Neuron (in vitro differentiated cells): ENCODE data around the gene MLIP.

ENCODE experiments used
- H2AFZ ChIP-seq: one replicate; pipeline ENCODE4 v1.6.1; 2013; ENCODE audit warnings: low read depth, mild to moderate bottlenecking, inconsistent platforms, low read length, moderate library complexity
- H3K27me3 ChIP-seq: one replicate; pipeline ENCODE4 v1.6.1; 2013; ENCODE audit warnings: low read length; ENCODE audit not compliant: insufficient read depth
- H3K36me3 ChIP-seq: one replicate; pipeline ENCODE4 v1.6.1; 2013; ENCODE audit warnings: low read length; ENCODE audit not compliant: insufficient read depth
- H3K4me1 ChIP-seq: one replicate; pipeline ENCODE4 v1.6.1; 2013; ENCODE audit warnings: low read length; ENCODE audit not compliant: insufficient read depth
- H3K4me3 ChIP-seq: 2 replicates; pipeline ENCODE4 v1.5.1; 2013; ENCODE audit warnings: mild to moderate bottlenecking, low read length, moderate library complexity
- H3K9me3 ChIP-seq: one replicate; pipeline ENCODE4 v1.6.1; 2013; ENCODE audit warnings: low read length

MLIP gene

GRCh38 chr6:54085047-54085446 lies 26.2 kb upstream of the MLIP start:
- H3K4me1 ChIP-seq: peaks cover 18% of the 10 kb centered on the region
- H3K9me3 ChIP-seq: no peaks in the 10 kb centered on the region
- no peak overlapping the region for H3K4me3 ChIP-seq
- H2AFZ ChIP-seq: no peak overlapping the region
- no peaks in the 10 kb centered on the region for H3K27me3 ChIP-seq
- no peaks in the 10 kb centered on the region for H3K36me3 ChIP-seq

- H3K4me3 ChIP-seq: no peak overlapping the region
- peaks cover 21% of the 10 kb centered on the region for H3K4me1 ChIP-seq
- no peaks in the 10 kb centered on the region for H3K9me3 ChIP-seq
- H3K27me3 ChIP-seq: no peaks in the 10 kb centered on the region
- H2AFZ ChIP-seq: no peak overlapping the region
- no peaks in the 10 kb centered on the region for H3K36me3 ChIP-seq
These were observed 25.7 kb upstream of the MLIP start for GRCh38 chr6:54085541-54085940.

- Histone ChIP-seq H3K9me3 (no peaks in the 10 kb centered on the region), H3K4me1 (peaks cover 21% of the 10 kb centered on the region), H2AFZ (no peak overlapping the region), H3K36me3 (no peaks in the 10 kb centered on the region), H3K27me3 (no peaks in the 10 kb centered on the region), H3K4me3 (no peak overlapping the region)
These were observed 24.8 kb upstream of the MLIP start for GRCh38 chr6:54086439-54086838.

GRCh38 chr6:54087721-54088120 lies 23.5 kb upstream of the MLIP start:
- Histone ChIP-seq H3K4me1 (peaks cover 21% of the 10 kb centered on the region), H3K27me3 (no peaks in the 10 kb centered on the region), H3K9me3 (no peaks in the 10 kb centered on the region), H3K4me3 (no peak overlapping the region), H3K36me3 (no peaks in the 10 kb centered on the region), H2AFZ (no peak overlapping the region)

GRCh38 chr6:54093326-54093948 lies 17.8 kb upstream of the MLIP start:
- Histone ChIP-seq H3K4me3 (no peak overlapping the region), H3K27me3 (no peaks in the 10 kb centered on the region), H3K9me3 (no peaks in the 10 kb centered on the region), H2AFZ (no peak overlapping the region), H3K4me1 (peaks cover 11% of the 10 kb centered on the region), H3K36me3 (no peaks in the 10 kb centered on the region)

GRCh38 chr6:54094293-54094692 lies 16.9 kb upstream of the MLIP start:
- no peaks in the 10 kb centered on the region for H3K36me3 ChIP-seq
- no peaks in the 10 kb centered on the region for H3K9me3 ChIP-seq
- peaks cover 11% of the 10 kb centered on the region for H3K4me1 ChIP-seq
- no peak overlapping the region for H2AFZ ChIP-seq
- no peak overlapping the region for H3K4me3 ChIP-seq
- H3K27me3 ChIP-seq: no peaks in the 10 kb centered on the region

- Histone ChIP-seq H3K9me3 (no peaks in the 10 kb centered on the region), H3K27me3 (no peaks in the 10 kb centered on the region), H2AFZ (no peak overlapping the region), H3K4me3 (no peak overlapping the region), H3K4me1 (peaks cover 11% of the 10 kb centered on the region), H3K36me3 (no peaks in the 10 kb centered on the region)
These were observed 16.5 kb upstream of the MLIP start for GRCh38 chr6:54094786-54095185.

GRCh38 chr6:54095723-54096122 lies 15.5 kb upstream of the MLIP start:
- H3K4me3 ChIP-seq: no peak overlapping the region
- H3K4me1 ChIP-seq: peaks cover 8% of the 10 kb centered on the region
- no peaks in the 10 kb centered on the region for H3K36me3 ChIP-seq
- no peaks in the 10 kb centered on the region for H3K9me3 ChIP-seq
- no peak overlapping the region for H2AFZ ChIP-seq
- no peaks in the 10 kb centered on the region for H3K27me3 ChIP-seq

- Histone ChIP-seq H3K36me3 (no peaks in the 10 kb centered on the region), H2AFZ (no peak overlapping the region), H3K9me3 (no peaks in the 10 kb centered on the region), H3K4me1 (peaks cover 8% of the 10 kb centered on the region), H3K4me3 (no peak overlapping the region), H3K27me3 (no peaks in the 10 kb centered on the region)
These were observed 14.4 kb upstream of the MLIP start for GRCh38 chr6:54096811-54097210.

- H3K4me1 ChIP-seq: peaks cover 14% of the 10 kb centered on the region
- H3K36me3 ChIP-seq: no peaks in the 10 kb centered on the region
- H3K4me3 ChIP-seq: no peak overlapping the region
- H3K27me3 ChIP-seq: no peaks in the 10 kb centered on the region
- no peaks in the 10 kb centered on the region for H3K9me3 ChIP-seq
- no peak overlapping the region for H2AFZ ChIP-seq
These were observed 13.5 kb upstream of the MLIP start for GRCh38 chr6:54097753-54098152.

GRCh38 chr6:54098450-54099044 lies 12.7 kb upstream of the MLIP start:
- Histone ChIP-seq H3K36me3 (no peaks in the 10 kb centered on the region), H3K4me3 (no peak overlapping the region), H3K9me3 (no peaks in the 10 kb centered on the region), H3K27me3 (no peaks in the 10 kb centered on the region), H3K4me1 (peaks cover 11% of the 10 kb centered on the region), H2AFZ (no peak overlapping the region)

GRCh38 chr6:54099225-54099624 lies 12.0 kb upstream of the MLIP start:
- Histone ChIP-seq H2AFZ (no peak overlapping the region), H3K4me1 (peaks cover 7% of the 10 kb centered on the region), H3K4me3 (no peak overlapping the region), H3K36me3 (no peaks in the 10 kb centered on the region), H3K9me3 (no peaks in the 10 kb centered on the region), H3K27me3 (no peaks in the 10 kb centered on the region)

- Histone ChIP-seq H3K27me3 (no peaks in the 10 kb centered on the region), H3K4me1 (peaks cover 5% of the 10 kb centered on the region), H3K4me3 (no peak overlapping the region), H2AFZ (no peak overlapping the region), H3K36me3 (no peaks in the 10 kb centered on the region), H3K9me3 (no peaks in the 10 kb centered on the region)
These were observed 10.7 kb upstream of the MLIP start for GRCh38 chr6:54100411-54101006.
